Keratinocyte (primary cell): Measurements from ENCODE around the gene TAB2.

Experiments used
- CTCF ChIP-seq, 3 experiments: IDR thresholded peaks in 1 of 3; conservative IDR thresholded peaks in 1 of 3; optimal IDR thresholded peaks in 1 of 3; 2 replicates in 2 of 3; 3 replicates in 1 of 3; pipeline versions ENCODE3 to v1.5.1; 2011; ENCODE audit warnings: low read length in 3 of 3, mild to moderate bottlenecking in 3 of 3, moderate library complexity in 2 of 3, control low read depth in 1 of 3, inconsistent platforms in 1 of 3; ENCODE audit not compliant: insufficient read depth in 2 of 3; ENCODE audit errors: extremely low read depth in 1 of 3
- EZH2 ChIP-seq: IDR thresholded peaks from one replicate; pipeline ENCODE4 v1.6.1; 2012; ENCODE audit warnings: inconsistent platforms, mild to moderate bottlenecking, low read length, moderate library complexity

GRCh38 chr6:149334682-149335160 is 17.2 kb downstream of the TAB2 start:
- TF ChIP-seq CTCF (optimal IDR thresholded peaks at IDR 0.05 in 1 of 3, IDR thresholded peaks at IDR 0.05 in 1 of 3, conservative IDR thresholded peaks at IDR 0.05 in 1 of 3; ENCODE audit: extremely low read depth in 1 of 3, insufficient read depth in 2 of 3, low read length in 3 of 3): no peak
- no peak for TF ChIP-seq EZH2
